ENCODE data around the gene BOLA3. TPM values are rescaled to one million over a fixed set of nuclear protein-coding genes. Genes with fewer than 3 reads are reported as not detected.

BOLA3 gene
- total and polyA plus RNA-seq, 2 of the 4 experiments (the other 2 are of a cell fraction) = 13.3 to 39.5 TPM

DNA sequence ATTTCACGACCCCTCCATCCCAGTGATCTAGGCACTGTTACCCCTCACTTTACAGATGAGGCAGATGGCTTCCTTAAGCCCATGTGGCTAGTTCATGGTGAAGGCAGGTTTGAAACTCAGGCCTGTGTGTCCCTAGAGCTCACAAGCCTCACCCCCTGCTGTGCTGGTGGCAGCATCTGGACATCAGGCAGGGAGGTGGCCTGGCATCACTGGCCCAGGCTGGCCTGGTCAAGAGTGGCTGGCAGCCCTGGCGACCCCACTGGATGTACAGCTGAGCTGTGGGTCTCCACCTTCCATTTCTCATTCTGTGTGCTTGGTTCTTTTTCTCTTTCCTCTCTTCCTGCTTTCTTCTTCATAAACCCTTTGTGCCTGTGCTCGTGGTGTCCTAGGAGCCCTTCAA, 56.3 kb downstream of the BOLA3 start:
- no TSS peak for BruUV-seq (replicated peaks)
- H4K91ac ChIP-seq (ENCODE audit: insufficient read depth, low read depth, low read length) = no peak overlapping the region
- no peak overlapping the region for H2BK15ac ChIP-seq (ENCODE audit: low read depth, low read length)
- CTCF ChIA-PET = no interaction called here
- no peak overlapping the region for H3K4me3 ChIP-seq (ENCODE audit: insufficient read depth, low read depth, low read length)
- no peaks in the 10 kb centered on the region for H3K9me1 ChIP-seq (ENCODE audit: insufficient read depth, low read length)
- ATAC-seq (ENCODE audit: low read depth) (no peak), DNase-seq (no peak)
- POLR2A ChIA-PET (ENCODE audit: unreplicated experiment) = no interaction called here
- no peak overlapping the region for H2AFZ ChIP-seq (replicated peaks; ENCODE audit: low read length, poor library complexity)
- in situ Hi-C loops (cut with MboI; ENCODE audit: low sequenced_read_pairs) (no loop called here), dilution Hi-C loops (cut with HindIII; ENCODE audit: low sequenced_read_pairs, unreplicated experiment) (no loop called here), intact Hi-C loops (cut with micrococcal nuclease) (no loop called here)
- no peak overlapping the region for H3K4ac ChIP-seq (ENCODE audit: low read depth, low read length)
- no peaks in the 10 kb centered on the region for H3K27me3 ChIP-seq (ENCODE audit: control insufficient read depth, insufficient read depth, low read length)
- H2BK5ac ChIP-seq (ENCODE audit: low read depth, low read length, poor library complexity, severe bottlenecking) = no peak overlapping the region
- no peak overlapping the region for H3K27ac ChIP-seq (ENCODE audit: insufficient read depth, low read length)
- H3K9me3 ChIP-seq (ENCODE audit: control insufficient read depth, insufficient read depth, low read length) = no peaks in the 10 kb centered on the region
- H3K14ac ChIP-seq (replicated peaks; ENCODE audit: low read depth, low read length) = no peak overlapping the region
- no peaks in the 10 kb centered on the region; a peak in 2 of 4 replicates for H3K79me1 ChIP-seq (ENCODE audit: low read depth in 1 of 2, low read length in 2 of 2)
- TF ChIP-seq CHD1 (IDR thresholded peaks at IDR 0.05; ENCODE audit: low read depth, low read length) (no peak), MAFK (IDR thresholded peaks at IDR 0.05; ENCODE audit: low read depth, low read length) (no peak), RFX5 (IDR thresholded peaks at IDR 0.05; ENCODE audit: low read depth, low read length) (no peak)
- no CpG with 5 or more reads among the region's 3 CpGs for WGBS, 2 experiments (ENCODE audit: extremely low coverage in 2 of 2, insufficient read length in 1 of 2)
- H2AK9ac ChIP-seq (replicated peaks; ENCODE audit: low read depth, low read length, poor library complexity) = no peak overlapping the region
- no peak overlapping the region for H4K5ac ChIP-seq (ENCODE audit: low read depth, low read length)
- no peak overlapping the region for H2AK5ac ChIP-seq (ENCODE audit: low read depth, low read length)
- H2BK20ac ChIP-seq (ENCODE audit: low read depth, low read length) = no peak overlapping the region
- no peaks in the 10 kb centered on the region for H3K4me1 ChIP-seq (ENCODE audit: control insufficient read depth, insufficient read depth, low read length)
- H4K20me1 ChIP-seq (ENCODE audit: insufficient read depth, low read length) = no peaks in the 10 kb centered on the region; the same call in 1 of the 2 replicates
- no peak overlapping the region for H3K9ac ChIP-seq (ENCODE audit: low read depth, low read length)
- H3K4me2 ChIP-seq (ENCODE audit: low read depth, low read length) = no peak overlapping the region
- no peak overlapping the region for H3K56ac ChIP-seq (ENCODE audit: extremely low read depth, insufficient read depth, low read length)
- peaks cover 52% of the 10 kb centered on the region for H3K36me3 ChIP-seq (ENCODE audit: control insufficient read depth, insufficient read depth, low read length)
- H3K23ac ChIP-seq (ENCODE audit: low read depth, low read length) = no peak overlapping the region
- H4K8ac ChIP-seq (ENCODE audit: low read depth in 2 of 2, low read length in 2 of 2) = no peak overlapping the region
- H2BK120ac ChIP-seq (ENCODE audit: low read depth, low read length) = no peak overlapping the region
- H3K18ac ChIP-seq (ENCODE audit: low read depth, low read length) = no peak overlapping the region
